ENCODE data around the gene SDHB.

The SDHB gene

GRCh38 chr1:17039522-17039921 lies 14.3 kb downstream of the SDHB start:
- TF ChIP-seq CTCF (IDR thresholded peaks at IDR 0.05; ENCODE audit: low read depth, low read length): no peak
- no peak for DNase-seq
- Histone ChIP-seq H3K4me1 (no peaks in the 10 kb centered on the region), H3K36me3 (peaks cover 8% of the 10 kb centered on the region), H3K9me3 (no peaks in the 10 kb centered on the region), H3K4me3 (ENCODE audit: low read depth, low read length) (no peak overlapping the region), H3K27me3 (no peaks in the 10 kb centered on the region)

- no peak for DNase-seq
- no peak for TF ChIP-seq CTCF (IDR thresholded peaks at IDR 0.05; ENCODE audit: low read depth, low read length)
- Histone ChIP-seq H3K4me3 (ENCODE audit: low read depth, low read length) (no peak overlapping the region), H3K36me3 (no peaks in the 10 kb centered on the region), H3K4me1 (no peaks in the 10 kb centered on the region), H3K9me3 (no peaks in the 10 kb centered on the region), H3K27me3 (no peaks in the 10 kb centered on the region)
These were observed 20.4 kb downstream of the SDHB start for GRCh38 chr1:17033481-17033880.

GRCh38 chr1:17032741-17033140 lies 21.1 kb downstream of the SDHB start:
- Histone ChIP-seq H3K9me3 (no peaks in the 10 kb centered on the region), H3K27me3 (no peaks in the 10 kb centered on the region), H3K36me3 (no peaks in the 10 kb centered on the region), H3K4me1 (no peaks in the 10 kb centered on the region), H3K4me3 (ENCODE audit: low read depth, low read length) (no peak overlapping the region)
- DNase-seq: no peak
- TF ChIP-seq CTCF (IDR thresholded peaks at IDR 0.05; ENCODE audit: low read depth, low read length): no peak

GRCh38 chr1:17031436-17031835 lies 22.4 kb downstream of the SDHB start:
- Histone ChIP-seq H3K9me3 (no peaks in the 10 kb centered on the region), H3K4me3 (ENCODE audit: low read depth, low read length) (no peak overlapping the region), H3K27me3 (no peaks in the 10 kb centered on the region), H3K4me1 (no peaks in the 10 kb centered on the region), H3K36me3 (no peaks in the 10 kb centered on the region; the same call in 1 of the 2 replicates)
- no peak for TF ChIP-seq CTCF (IDR thresholded peaks at IDR 0.05; ENCODE audit: low read depth, low read length)
- DNase-seq: no peak

DNA sequence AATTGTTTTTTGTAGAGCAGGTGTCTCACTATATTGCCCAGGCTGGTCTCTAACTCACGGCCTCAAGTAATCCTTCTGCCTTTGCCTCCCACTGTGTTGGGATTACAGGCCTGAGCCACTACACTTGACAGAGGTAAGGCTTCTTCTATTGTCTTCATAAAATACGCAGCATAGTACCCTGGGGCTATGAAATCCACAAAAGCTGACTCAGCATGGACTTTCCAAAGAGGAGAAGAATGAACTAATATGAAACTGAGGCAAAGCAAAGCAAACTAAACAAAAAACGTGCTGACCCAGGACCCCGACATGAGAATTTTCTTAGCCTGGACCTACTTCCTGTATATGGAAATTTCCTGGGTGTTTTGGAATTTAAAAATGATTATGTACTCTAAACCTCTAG lies 23.6 kb downstream of the SDHB start:
- Histone ChIP-seq H3K27me3 (no peaks in the 10 kb centered on the region), H3K4me1 (no peaks in the 10 kb centered on the region), H3K4me3 (ENCODE audit: low read depth, low read length) (no peak overlapping the region), H3K36me3 (no peaks in the 10 kb centered on the region; the same call in 1 of the 2 replicates), H3K9me3 (no peaks in the 10 kb centered on the region)
- TF ChIP-seq CTCF (IDR thresholded peaks at IDR 0.05; ENCODE audit: low read depth, low read length): no peak
- no peak for DNase-seq

DNA sequence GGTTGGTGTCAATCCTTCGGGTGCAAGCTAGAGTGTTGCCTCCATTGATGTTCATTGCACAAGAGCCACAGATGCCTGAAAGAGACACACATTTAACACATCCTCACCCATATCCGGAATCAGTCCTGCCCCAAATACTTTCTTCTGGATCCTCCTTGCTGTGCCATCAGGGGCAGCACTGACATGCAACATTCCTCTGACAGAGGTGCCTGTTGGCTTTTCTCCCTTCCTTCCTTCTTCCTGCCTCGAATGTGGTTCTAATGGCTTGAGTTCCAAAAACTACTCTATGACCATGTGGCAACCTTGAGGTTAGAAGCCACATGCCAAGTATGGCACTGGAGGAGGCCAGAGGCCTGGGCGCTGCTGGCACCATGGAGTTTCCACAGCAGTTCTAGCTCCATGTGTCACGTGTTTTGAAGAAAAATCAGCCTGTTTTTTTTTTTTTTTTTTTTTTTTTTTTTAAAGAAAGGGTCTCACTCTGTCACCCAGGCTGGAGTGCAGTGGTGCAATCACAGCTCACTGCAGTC lies 25.1 kb downstream of the SDHB start:
- Histone ChIP-seq H3K4me1 (no peaks in the 10 kb centered on the region), H3K9me3 (no peaks in the 10 kb centered on the region), H3K27me3 (no peaks in the 10 kb centered on the region), H3K36me3 (peaks cover 1% of the 10 kb centered on the region; the same call in 1 of the 2 replicates), H3K4me3 (ENCODE audit: low read depth, low read length) (no peak overlapping the region)
- no peak for TF ChIP-seq CTCF (IDR thresholded peaks at IDR 0.05; ENCODE audit: low read depth, low read length)
- DNase-seq: no peak

Data from BE2C (cell line).